K562 (cell line): ENCODE data around the gene PPP4C. TPM values are rescaled to one million over a fixed set of nuclear protein-coding genes. Genes with fewer than 3 reads are reported as not detected.

Source experiments
- BCOR ChIP-seq: fragments of 450-650 bp; IDR thresholded peaks from 2 replicates; pipeline ENCODE4 v1.6.1; 2016
- DDX20 ChIP-seq: fragments of 450-650 bp; IDR thresholded peaks from 2 replicates; pipeline ENCODE4 v1.6.1; 2016; ENCODE audit warnings: missing genetic modification characterization, low read depth, mild to moderate bottlenecking, missing compliant biosample characterization, moderate library complexity
- DMBX1 ChIP-seq: fragments of 250-450 bp; sonication (Bioruptor Pico); IDR thresholded peaks from 2 replicates; pipeline ENCODE4 v1.8.0; 2022; ENCODE audit warnings: inconsistent platforms, mild to moderate bottlenecking, moderate library complexity, borderline replicate concordance
- FOXM1 ChIP-seq, 2 experiments: fragments of 450-650 bp in 1 of 2; sonication (generic) in 1 of 2; formaldehyde crosslinking in 1 of 2; IDR thresholded peaks; 2 replicates each; pipeline versions ENCODE4 v1.6.1 to v1.9.0; 2017 to 2022; ENCODE audit warnings: low read depth in 2 of 2, mild to moderate bottlenecking in 2 of 2, missing genetic modification reagents in 1 of 2, moderate library complexity in 1 of 2
- GATAD2B ChIP-seq: fragments of 450-650 bp; IDR thresholded peaks from 2 replicates; pipeline ENCODE4 v1.6.1; 2017; ENCODE audit warnings: mild to moderate bottlenecking, borderline replicate concordance
- GTF3C2 ChIP-seq: IDR thresholded peaks from 3 replicates; pipeline ENCODE4 v1.6.1; 2011; ENCODE audit warnings: borderline replicate concordance, mild to moderate bottlenecking, moderate library complexity; ENCODE audit not compliant: insufficient read length; ENCODE audit errors: extremely low read depth
- MAFG ChIP-seq: fragments of 450-650 bp; conservative IDR thresholded peaks from 2 replicates; pipeline ENCODE4 v1.6.1; 2016; ENCODE audit warnings: missing genetic modification characterization, missing compliant biosample characterization
- MLX ChIP-seq, 2 experiments: fragments of 450-650 bp in 1 of 2; sonication (generic) in 1 of 2; formaldehyde crosslinking; conservative IDR thresholded peaks; 2 replicates each; pipeline versions ENCODE4 v1.4.0 to v1.8.1; 2020 to 2022; ENCODE audit warnings: mild to moderate bottlenecking in 1 of 2, missing genetic modification reagents in 1 of 2
- NONO ChIP-seq, 2 experiments: fragments of 200-400 bp in 1 of 2; fragments of 450-650 bp in 1 of 2; formaldehyde crosslinking in 1 of 2; IDR thresholded peaks; 2 replicates each; pipeline ENCODE4 v1.6.1; 2017; ENCODE audit warnings: low read depth in 2 of 2, mild to moderate bottlenecking in 2 of 2, moderate library complexity in 2 of 2, low read length in 1 of 2
- PHF8 ChIP-seq: fragments of 200-600 bp; sonication (generic); IDR thresholded peaks from 2 replicates; pipeline ENCODE4 v1.6.1; 2012; ENCODE audit warnings: mixed run types, mild to moderate bottlenecking, inconsistent platforms, low read length, moderate library complexity, borderline replicate concordance
- PML ChIP-seq: IDR thresholded peaks from 2 replicates; pipeline ENCODE4 v1.6.1; 2012; ENCODE audit warnings: low read length, inconsistent platforms
- RBM14 ChIP-seq: fragments of 200-400 bp; formaldehyde crosslinking; IDR thresholded peaks from 2 replicates; pipeline ENCODE4 v1.6.1; 2018; ENCODE audit warnings: low read depth, mild to moderate bottlenecking, low read length, moderate library complexity, borderline replicate concordance; ENCODE audit not compliant: insufficient read depth
- SMARCB1 ChIP-seq: IDR thresholded peaks from 2 replicates; pipeline ENCODE4 v1.6.1; 2011; ENCODE audit warnings: improper control_type of control experiment, low read depth; ENCODE audit not compliant: insufficient read length
- SMARCE1 ChIP-seq: fragments of 450-650 bp; IDR thresholded peaks from 2 replicates; pipeline ENCODE4 v1.7.1; 2016; ENCODE audit warnings: mild to moderate bottlenecking
- XRCC3 ChIP-seq: fragments of 450-650 bp; IDR thresholded peaks from 2 replicates; pipeline ENCODE4 v1.6.1; 2017; ENCODE audit warnings: mild to moderate bottlenecking, moderate library complexity
- polyA plus RNA-seq, 8 experiments: library from polyadenylated mRNA; depleted of rRNA in 4 of 8; stranded (reverse) in 5 of 8; unstranded in 3 of 8; fragments of >200 nt; fragmentation: Nextera tagmentation in 2 of 8; fragmentation: Illumina TruSeq in 1 of 8; extraction: Ambion mirVana in 2 of 8; extraction: Trizol in 1 of 8; gene quantifications; 2 replicates each; pipeline versions ENCODE4 v1.2.1 to v1.2.3, GENCODE V29; 2011 to 2014; ENCODE audit warnings: inconsistent platforms in 1 of 8, missing spikeins in 1 of 8
- total RNA-seq, 7 experiments: library from RNA; depleted of rRNA in 6 of 7; stranded (reverse); fragments of >200 nt in 6 of 7; fragmentation: Illumina TruSeq in 2 of 7; extraction: Trizol in 2 of 7; gene quantifications; 2 replicates each; pipeline versions ENCODE4 v1.2.1 to v1.2.3, GENCODE V29; 2011 to 2021; ENCODE audit warnings: low replicate concordance in 1 of 7
- TF ChIP-seq, protein P1 (sequence below): fragments of 200-800 bp; sonication (Bioruptor generic); IDR thresholded peaks from 2 replicates; pipeline ENCODE4 v1.6.1; 2017; ENCODE audit warnings: missing genetic modification characterization, missing compliant biosample characterization

Gene PPP4C
- total and polyA plus RNA-seq, 9 of the 15 experiments (the other 6 are each of a cell fraction or from before 2014, with no cell fraction given) = 3.5 to 183 (median 131) TPM

- TF ChIP-seq GATAD2B (no peak), PML (no peak), MLX (CRISPR knock-in tag; conservative IDR thresholded peaks at IDR 0.05) (peak in 1 of 2 experiments; percentile 25; a peak in 1 of 4 replicates), PHF8 (no peak), DMBX1 (no peak), BCOR (0 out of 2 replicates have a peak, but pooled peaks have one; percentile 8), FOXM1 (IDR thresholded peaks at IDR 0.05; ENCODE audit: low read depth) (no peak), FOXM1 (CRISPR knock-in tag; IDR thresholded peaks at IDR 0.05; ENCODE audit: low read depth) (no peak), GTF3C2 (no peak), SMARCB1 (no peak), SMARCE1 (peak; percentile 77), DDX20 (tag) (no peak), RBM14 (0 out of 2 replicates have a peak, but pooled peaks have one; percentile 5), MAFG (peak; percentile 58; the same call in 1 of the 2 replicates), NONO (IDR thresholded peaks at IDR 0.05; ENCODE audit: low read depth in 2 of 2, low read length in 1 of 2) (peak in 1 of 2 experiments; percentile 24; a peak in 2 of 4 replicates), XRCC3 (no peak)
- TF ChIP-seq, protein P1, sequence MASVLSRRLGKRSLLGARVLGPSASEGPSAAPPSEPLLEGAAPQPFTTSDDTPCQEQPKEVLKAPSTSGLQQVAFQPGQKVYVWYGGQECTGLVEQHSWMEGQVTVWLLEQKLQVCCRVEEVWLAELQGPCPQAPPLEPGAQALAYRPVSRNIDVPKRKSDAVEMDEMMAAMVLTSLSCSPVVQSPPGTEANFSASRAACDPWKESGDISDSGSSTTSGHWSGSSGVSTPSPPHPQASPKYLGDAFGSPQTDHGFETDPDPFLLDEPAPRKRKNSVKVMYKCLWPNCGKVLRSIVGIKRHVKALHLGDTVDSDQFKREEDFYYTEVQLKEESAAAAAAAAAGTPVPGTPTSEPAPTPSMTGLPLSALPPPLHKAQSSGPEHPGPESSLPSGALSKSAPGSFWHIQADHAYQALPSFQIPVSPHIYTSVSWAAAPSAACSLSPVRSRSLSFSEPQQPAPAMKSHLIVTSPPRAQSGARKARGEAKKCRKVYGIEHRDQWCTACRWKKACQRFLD (CRISPR knock-in tag) = no peak
Observed at GRCh38 chr16:30065943-30066760, 9.6 kb upstream of the PPP4C start (continued).
